Neural cell (in vitro differentiated cells): ENCODE results near the gene RAB27B.

Source experiments
- MXI1 ChIP-seq: fragments of 450-650 bp; conservative IDR thresholded peaks from 2 replicates; pipeline ENCODE4 v1.6.1; 2014; ENCODE audit warnings: antibody characterized with exemption, mild to moderate bottlenecking; ENCODE audit not compliant: poor library complexity, severe bottlenecking
- TF ChIP-seq, protein P1 (sequence below): fragments of 450-650 bp; IDR thresholded peaks from 2 replicates; pipeline ENCODE4 v1.5.1; 2014; ENCODE audit warnings: antibody characterized with exemption, mild to moderate bottlenecking, moderate library complexity; ENCODE audit not compliant: poor library complexity, severe bottlenecking

DNA sequence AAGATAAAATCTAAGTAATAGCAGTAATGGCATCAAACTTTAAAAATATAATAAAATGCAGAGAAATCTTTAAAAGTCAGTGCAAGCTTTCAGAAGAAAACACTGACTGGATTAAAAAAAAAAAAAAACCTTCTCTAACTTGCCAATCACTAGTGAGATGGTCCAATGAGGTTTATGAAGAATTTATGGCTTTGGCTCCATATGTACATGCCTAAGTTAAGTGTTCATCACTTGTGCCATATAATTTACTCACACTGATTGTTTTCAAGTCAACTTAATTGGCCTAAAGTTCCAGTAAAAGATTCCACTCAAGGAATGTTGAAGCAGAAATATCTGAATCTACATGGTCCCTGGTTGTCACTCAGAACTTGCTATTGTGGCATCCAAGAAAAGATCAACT is 40.7 kb upstream of the RAB27B start:
- TF ChIP-seq, protein P1, sequence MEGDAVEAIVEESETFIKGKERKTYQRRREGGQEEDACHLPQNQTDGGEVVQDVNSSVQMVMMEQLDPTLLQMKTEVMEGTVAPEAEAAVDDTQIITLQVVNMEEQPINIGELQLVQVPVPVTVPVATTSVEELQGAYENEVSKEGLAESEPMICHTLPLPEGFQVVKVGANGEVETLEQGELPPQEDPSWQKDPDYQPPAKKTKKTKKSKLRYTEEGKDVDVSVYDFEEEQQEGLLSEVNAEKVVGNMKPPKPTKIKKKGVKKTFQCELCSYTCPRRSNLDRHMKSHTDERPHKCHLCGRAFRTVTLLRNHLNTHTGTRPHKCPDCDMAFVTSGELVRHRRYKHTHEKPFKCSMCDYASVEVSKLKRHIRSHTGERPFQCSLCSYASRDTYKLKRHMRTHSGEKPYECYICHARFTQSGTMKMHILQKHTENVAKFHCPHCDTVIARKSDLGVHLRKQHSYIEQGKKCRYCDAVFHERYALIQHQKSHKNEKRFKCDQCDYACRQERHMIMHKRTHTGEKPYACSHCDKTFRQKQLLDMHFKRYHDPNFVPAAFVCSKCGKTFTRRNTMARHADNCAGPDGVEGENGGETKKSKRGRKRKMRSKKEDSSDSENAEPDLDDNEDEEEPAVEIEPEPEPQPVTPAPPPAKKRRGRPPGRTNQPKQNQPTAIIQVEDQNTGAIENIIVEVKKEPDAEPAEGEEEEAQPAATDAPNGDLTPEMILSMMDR = no peak
- no peak for TF ChIP-seq MXI1
